Measurements from ENCODE around the gene LAIR1.
"Not testable (repeated sequence)": the region's sequence is repeated elsewhere in the genome, so short reads cannot be mapped to it uniquely, and the experiment has no call there.

DNA sequence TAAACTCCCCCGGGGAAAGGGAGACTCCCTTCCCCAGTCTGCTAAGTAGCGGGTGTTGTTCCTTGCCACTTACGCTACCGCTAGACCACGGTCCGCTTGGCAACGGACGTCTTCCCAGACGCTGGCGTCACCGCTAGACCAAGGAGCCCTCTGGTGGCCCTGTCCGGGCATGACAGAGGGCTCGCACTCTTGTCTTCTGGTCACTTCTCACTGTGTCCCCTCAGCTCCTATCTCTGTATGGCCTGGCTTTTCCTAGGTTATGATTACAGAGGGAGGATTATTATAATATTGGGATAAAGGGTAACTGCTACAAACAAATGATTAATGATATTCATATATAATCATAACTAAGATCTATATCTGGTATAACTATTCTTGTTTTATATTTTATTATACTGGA lies 41.8 kb downstream of the LAIR1 start:
- TF ChIP-seq EZH2 (IDR thresholded peaks at IDR 0.05; ENCODE audit: insufficient read depth, poor library complexity, severe bottlenecking); EZH2phosphoT487 (IDR thresholded peaks at IDR 0.05; ENCODE audit: insufficient read depth, low read depth): not testable (repeated sequence)
